Mesenchymal stem cell (in vitro differentiated cells and primary cell): ENCODE data around the gene CFAP299.
"Not testable (repeated sequence)": the region's sequence is repeated elsewhere in the genome, so short reads cannot be mapped to it uniquely, and the experiment has no call there.

Experiments used
- DNase-seq: peaks from one replicate; pipeline ENCODE4 v3.0.0-alpha.2; 2013
- H2AFZ ChIP-seq: one replicate; pipeline ENCODE4 v1.6.1; 2013; ENCODE audit warnings: low read depth, mild to moderate bottlenecking, control low read depth, inconsistent platforms, low read length, moderate library complexity
- H2AK5ac ChIP-seq: 2 replicates; pipeline ENCODE4 v1.6.1; 2013; ENCODE audit warnings: low read length, moderate library complexity, mild to moderate bottlenecking, inconsistent platforms; ENCODE audit not compliant: severe bottlenecking
- H2BK120ac ChIP-seq: one replicate; pipeline ENCODE4 v1.6.1; 2013; ENCODE audit warnings: low read depth, mild to moderate bottlenecking, inconsistent platforms, low read length, moderate library complexity
- H2BK12ac ChIP-seq, 2 experiments: one replicate each; pipeline ENCODE4 v1.6.1; 2013; ENCODE audit warnings: inconsistent platforms in 2 of 2, low read length in 2 of 2, mild to moderate bottlenecking in 2 of 2, moderate library complexity in 2 of 2, control low read depth in 1 of 2
- H2BK15ac ChIP-seq: one replicate; pipeline ENCODE4 v1.6.1; 2013; ENCODE audit warnings: mild to moderate bottlenecking, low read depth, inconsistent platforms; ENCODE audit not compliant: poor library complexity, severe bottlenecking
- H2BK5ac ChIP-seq: 2 replicates; pipeline ENCODE4 v1.6.1; 2013; ENCODE audit warnings: low read depth, mild to moderate bottlenecking, low read length, control low read depth, inconsistent platforms; ENCODE audit not compliant: poor library complexity, severe bottlenecking
- H3K14ac ChIP-seq, 2 experiments: one replicate each; pipeline ENCODE4 v1.6.1; 2013; ENCODE audit warnings: inconsistent platforms in 2 of 2, low read length in 2 of 2, control low read depth in 1 of 2, mild to moderate bottlenecking in 1 of 2, moderate library complexity in 1 of 2
- H3K18ac ChIP-seq, 2 experiments: one replicate each; pipeline ENCODE4 v1.6.1; 2013; ENCODE audit warnings: inconsistent platforms in 2 of 2, low read length in 2 of 2, control low read depth in 1 of 2, low read depth in 1 of 2, mild to moderate bottlenecking in 1 of 2
- H3K23ac ChIP-seq, 2 experiments: one replicate each; pipeline ENCODE4 v1.6.1; 2013; ENCODE audit warnings: inconsistent platforms in 2 of 2, low read length in 2 of 2, mild to moderate bottlenecking in 2 of 2, moderate library complexity in 2 of 2, control low read depth in 1 of 2
- H3K27ac ChIP-seq: 2 replicates; pipeline ENCODE4 v1.5.1; 2013; ENCODE audit warnings: mild to moderate bottlenecking, moderate library complexity, low read length, control low read depth, inconsistent platforms; ENCODE audit not compliant: poor library complexity, severe bottlenecking
- H3K27me3 ChIP-seq, 2 experiments: 2 replicates each; pipeline versions ENCODE4 v1.6.1 to v1.7.0; 2013; ENCODE audit warnings: low read length in 2 of 2, mild to moderate bottlenecking in 2 of 2, moderate library complexity in 2 of 2, control low read depth in 1 of 2, inconsistent platforms in 1 of 2; ENCODE audit not compliant: control insufficient read depth in 1 of 2, insufficient read depth in 1 of 2
- H3K36me3 ChIP-seq, 2 experiments: 2 replicates each; pipeline versions ENCODE4 v1.6.1 to v1.7.0; 2013; ENCODE audit warnings: low read length in 2 of 2, control low read depth in 1 of 2, inconsistent platforms in 1 of 2, low read depth in 1 of 2, mild to moderate bottlenecking in 1 of 2; ENCODE audit not compliant: insufficient read depth in 2 of 2, control insufficient read depth in 1 of 2
- H3K4ac ChIP-seq, 2 experiments: one replicate each; pipeline ENCODE4 v1.6.1; 2013; ENCODE audit warnings: inconsistent platforms in 2 of 2, low read length in 2 of 2, mild to moderate bottlenecking in 2 of 2, moderate library complexity in 2 of 2, control low read depth in 1 of 2, low read depth in 1 of 2
- H3K4me1 ChIP-seq: 2 replicates; pipeline ENCODE4 v1.6.1; 2013; ENCODE audit warnings: low read depth, low read length, control low read depth; ENCODE audit not compliant: control insufficient read depth, insufficient read depth
- H3K4me2 ChIP-seq: 2 replicates; pipeline ENCODE4 v1.6.1; 2013; ENCODE audit warnings: low read length, mild to moderate bottlenecking, inconsistent platforms; ENCODE audit not compliant: poor library complexity, severe bottlenecking
- H3K4me3 ChIP-seq, 2 experiments: 2 replicates each; pipeline versions ENCODE4 v1.5.1 to v1.7.0; 2013; ENCODE audit warnings: low read length in 2 of 2, mild to moderate bottlenecking in 2 of 2, control low read depth in 1 of 2, low read depth in 1 of 2; ENCODE audit not compliant: insufficient read depth in 1 of 2
- H3K79me1 ChIP-seq: replicated peaks from 2 replicates; pipeline ENCODE4 v1.6.1; 2013; ENCODE audit warnings: mild to moderate bottlenecking, control low read depth, low read length, inconsistent platforms; ENCODE audit not compliant: poor library complexity, severe bottlenecking
- H3K9ac ChIP-seq: 2 replicates; pipeline ENCODE4 v1.7.0; 2013; ENCODE audit warnings: mild to moderate bottlenecking, low read length, moderate library complexity
- H3K9me3 ChIP-seq: 2 replicates; pipeline ENCODE4 v1.7.0; 2013; ENCODE audit warnings: mild to moderate bottlenecking, low read length; ENCODE audit not compliant: control insufficient read depth
- H4K8ac ChIP-seq: one replicate; pipeline ENCODE4 v1.6.1; 2013; ENCODE audit warnings: inconsistent platforms, mild to moderate bottlenecking, low read length, moderate library complexity
- H4K91ac ChIP-seq: one replicate; pipeline ENCODE4 v1.6.1; 2013; ENCODE audit warnings: mild to moderate bottlenecking, low read length, inconsistent platforms
- WGBS: methylation state at CpG from one replicate; pipeline ENCODE4 v1.1.7; 2013; ENCODE audit warnings: mixed read lengths; 5-methylcytosine and 5-hydroxymethylcytosine counted together

Gene CFAP299

DNA sequence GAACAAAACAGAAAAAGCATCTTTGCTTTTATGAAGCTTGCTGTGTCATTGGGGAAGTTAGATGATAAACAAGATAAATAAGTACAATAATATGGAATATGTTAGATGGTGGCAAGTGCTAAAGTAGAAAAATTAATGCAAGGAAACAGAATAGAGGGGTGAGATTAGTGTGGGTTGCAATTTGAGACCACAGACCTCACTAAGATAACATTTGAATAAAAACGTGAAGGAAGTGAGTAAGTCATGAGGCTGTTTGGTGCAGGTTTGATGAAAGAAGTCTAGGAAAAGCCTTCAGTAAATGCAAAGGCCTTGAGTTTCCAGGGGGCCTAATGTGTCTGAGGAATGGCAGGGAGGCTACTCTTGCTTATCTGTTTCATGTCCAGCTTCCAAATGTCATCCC, 102.5 kb downstream of the CFAP299 start:
- Histone ChIP-seq H4K91ac (no peak overlapping the region), H3K9me3 (no peaks in the 10 kb centered on the region), H3K36me3 (no peaks in the 10 kb centered on the region), H2BK5ac (no peak overlapping the region), H3K79me1 (no peaks in the 10 kb centered on the region), H2BK12ac (no peak overlapping the region), H3K4me1 (peaks cover 8% of the 10 kb centered on the region), H3K27me3 (no peaks in the 10 kb centered on the region), H3K14ac (no peak overlapping the region), H3K9ac (no peak overlapping the region), H2BK120ac (no peak overlapping the region), H3K18ac (no peak overlapping the region), H3K23ac (no peak overlapping the region), H3K4me3 (no peak overlapping the region), H2AFZ (no peak overlapping the region), H3K27ac (no peak overlapping the region), H2BK15ac (no peak overlapping the region), H3K4ac (no peak overlapping the region), H4K8ac (no peak overlapping the region), H3K4me2 (no peak overlapping the region), H2AK5ac (no peak overlapping the region)
- no peak for DNase-seq
- WGBS = 33% methylated on average over 1 of the region's 1 CpG

DNA sequence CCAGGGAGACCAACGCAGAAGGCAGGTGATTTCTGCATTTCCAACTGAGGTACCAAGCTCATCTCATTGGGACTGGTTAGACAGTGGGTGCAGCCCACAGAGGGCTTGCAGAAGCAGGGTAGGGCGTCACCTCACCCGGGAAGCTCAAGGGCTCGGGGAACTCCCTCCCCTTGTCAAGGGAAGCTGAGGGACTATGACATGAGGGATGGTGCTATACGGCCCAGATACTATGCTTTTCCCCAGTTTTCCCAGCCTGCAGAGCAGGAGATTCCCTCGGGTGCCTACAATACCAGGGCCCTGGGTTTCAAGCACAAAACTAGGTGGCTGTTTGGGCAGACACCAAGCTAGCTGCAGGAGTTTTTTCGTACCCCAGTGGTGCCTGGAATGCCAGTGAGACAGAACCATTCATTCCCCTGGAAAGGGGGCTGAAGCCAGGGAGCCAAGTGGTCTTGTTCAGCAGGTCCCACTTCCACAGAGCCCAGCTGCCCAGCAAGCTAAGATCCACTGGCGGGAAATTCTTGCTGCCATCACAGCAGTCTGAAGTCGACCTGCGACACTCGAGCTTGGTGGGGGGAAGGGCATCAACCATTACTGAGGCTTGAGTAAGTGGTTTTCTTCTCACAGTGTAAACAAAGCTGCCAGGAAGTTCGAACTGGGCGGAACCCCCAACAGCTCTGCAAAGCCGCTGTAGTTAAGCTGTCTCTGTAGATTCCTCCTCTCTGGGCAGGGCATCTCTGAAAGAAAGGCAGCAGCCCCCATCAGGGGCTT, 103.9 kb downstream of the CFAP299 start:
- Histone ChIP-seq H4K91ac (peak overlapping the region; percentile 50), H2BK120ac (peak overlapping the region; percentile 68), H2BK15ac (peak overlapping the region; percentile 48), H4K8ac (peak overlapping the region; percentile 80)
- not testable (repeated sequence) for H3K27me3 ChIP-seq, H3K79me1 ChIP-seq, H3K9me3 ChIP-seq, H2AFZ ChIP-seq, H3K27ac ChIP-seq, H2BK5ac ChIP-seq, H3K36me3 ChIP-seq, H3K4ac ChIP-seq, H3K18ac ChIP-seq, H3K4me2 ChIP-seq, H3K4me3 ChIP-seq, H2AK5ac ChIP-seq, H2BK12ac ChIP-seq, H3K14ac ChIP-seq, H3K9ac ChIP-seq, H3K4me1 ChIP-seq, H3K23ac ChIP-seq
- DNase-seq = peak; percentile 46
- 46% methylated on average over 14 of the region's 14 CpGs for WGBS

DNA sequence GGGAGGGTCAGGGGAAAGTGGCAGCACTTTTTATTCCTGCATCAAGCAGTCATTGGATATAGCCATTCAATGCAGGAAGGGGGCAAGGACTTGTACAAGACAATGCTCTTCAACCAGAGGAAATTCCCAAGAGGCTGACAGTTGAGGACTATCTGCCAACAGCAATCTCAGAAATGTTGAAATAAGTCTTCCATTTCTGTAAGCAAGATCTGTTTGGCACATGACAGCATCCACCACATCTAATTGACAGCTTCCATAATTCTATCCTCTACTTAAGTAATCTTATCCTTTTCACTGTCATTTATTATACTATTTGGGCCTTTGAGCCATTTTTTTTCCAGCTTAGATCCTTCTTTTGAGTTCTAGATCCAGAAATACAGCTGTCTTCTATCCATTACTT, 110.7 kb downstream of the CFAP299 start:
- DNase-seq = no peak
- no peak overlapping the region for H3K4me3 ChIP-seq

DNA sequence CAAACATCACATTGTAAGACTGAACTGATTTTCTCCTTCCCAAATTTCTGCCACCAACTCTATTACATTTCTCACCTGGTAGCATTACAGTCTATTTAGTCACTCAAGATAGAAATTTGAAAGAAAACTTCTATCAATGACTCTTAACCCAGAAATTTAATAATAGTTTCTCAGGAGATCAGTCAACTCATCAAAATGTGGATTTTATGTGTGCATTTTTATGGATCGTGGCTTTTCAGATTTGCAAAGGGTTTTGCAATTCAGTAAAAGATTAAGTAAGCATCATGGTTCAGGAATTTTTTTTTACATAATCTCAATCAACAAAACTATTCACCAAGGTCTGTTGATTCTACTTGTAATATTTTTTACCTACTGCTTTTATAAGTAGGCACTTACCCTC, 111.1 kb downstream of the CFAP299 start:
- no peak for DNase-seq
- Histone ChIP-seq H2AK5ac (no peak overlapping the region), H3K27ac (peak overlapping the region; percentile 21), H3K79me1 (no peaks in the 10 kb centered on the region), H2BK15ac (no peak overlapping the region), H2BK120ac (no peak overlapping the region), H2AFZ (no peak overlapping the region), H2BK5ac (no peak overlapping the region), H3K4me2 (no peak overlapping the region), H3K36me3 (no peaks in the 10 kb centered on the region), H4K91ac (no peak overlapping the region), H3K18ac (no peak overlapping the region), H3K9ac (no peak overlapping the region), H3K27me3 (no peaks in the 10 kb centered on the region), H3K4ac (no peak overlapping the region), H2BK12ac (no peak overlapping the region), H3K4me1 (no peaks in the 10 kb centered on the region), H3K4me3 (no peak overlapping the region), H3K9me3 (peaks cover 2% of the 10 kb centered on the region), H3K23ac (no peak overlapping the region), H4K8ac (no peak overlapping the region), H3K14ac (no peak overlapping the region)
- no CpG with 5 or more reads among the region's 1 CpG for WGBS

More for the DNA sequence above, 110.7 kb downstream of the CFAP299 start:
- Histone ChIP-seq H3K18ac (no peak overlapping the region), H3K36me3 (no peaks in the 10 kb centered on the region), H4K8ac (no peak overlapping the region), H2AFZ (no peak overlapping the region), H3K79me1 (no peaks in the 10 kb centered on the region), H3K9me3 (no peaks in the 10 kb centered on the region), H2BK120ac (no peak overlapping the region), H2BK15ac (no peak overlapping the region), H3K4me1 (no peaks in the 10 kb centered on the region), H2BK12ac (no peak overlapping the region), H2AK5ac (peak overlapping the region; percentile 61), H3K4ac (no peak overlapping the region), H2BK5ac (no peak overlapping the region), H3K27ac (peak overlapping the region; percentile 21), H3K23ac (no peak overlapping the region), H3K9ac (no peak overlapping the region), H3K4me2 (no peak overlapping the region), H3K27me3 (no peaks in the 10 kb centered on the region), H3K14ac (no peak overlapping the region), H4K91ac (no peak overlapping the region)
